ENCODE results near the gene SCCPDH. TPM values are rescaled to one million over a fixed set of nuclear protein-coding genes. Genes with fewer than 3 reads are reported as not detected.
A peak's percentile ranks its signal among the peaks of the same experiment; 100 is the strongest.
"Not testable (repeated sequence)": the region's sequence is repeated elsewhere in the genome, so short reads cannot be mapped to it uniquely, and the experiment has no call there.

The SCCPDH gene
- total RNA-seq, 1 experiment from 2014 or later = 88.0 TPM

GRCh38 chr1:246729040-246729439 is 4.8 kb downstream of the SCCPDH start:
- in situ Hi-C loops (cut with HindIII; ENCODE audit: low pct_unique_long_range_greater_than_20kb, low sequenced_read_pairs); DNase-seq (ENCODE audit: low read depth, low spot score): not testable (repeated sequence)

- no peak for DNase-seq (ENCODE audit: low read depth, low spot score)
- in situ Hi-C loops (cut with HindIII; ENCODE audit: low pct_unique_long_range_greater_than_20kb, low sequenced_read_pairs) = no loop called here
Observed at GRCh38 chr1:246730839-246731238, 6.6 kb downstream of the SCCPDH start.

- in situ Hi-C loops (cut with HindIII; ENCODE audit: low pct_unique_long_range_greater_than_20kb, low sequenced_read_pairs); DNase-seq (ENCODE audit: low read depth, low spot score): not testable (repeated sequence)
Observed at GRCh38 chr1:246731873-246732272, 7.7 kb downstream of the SCCPDH start.

GRCh38 chr1:246733704-246734103 is 9.5 kb downstream of the SCCPDH start:
- in situ Hi-C loops (cut with HindIII; ENCODE audit: low pct_unique_long_range_greater_than_20kb, low sequenced_read_pairs) = no loop called here
- no peak for DNase-seq (ENCODE audit: low read depth, low spot score)

GRCh38 chr1:246734866-246735265 is 10.7 kb downstream of the SCCPDH start:
- DNase-seq (ENCODE audit: low read depth, low spot score) = no peak
- in situ Hi-C loops (cut with HindIII; ENCODE audit: low pct_unique_long_range_greater_than_20kb, low sequenced_read_pairs) = no loop called here

- no peak for DNase-seq (ENCODE audit: low read depth, low spot score)
- in situ Hi-C loops (cut with HindIII; ENCODE audit: low pct_unique_long_range_greater_than_20kb, low sequenced_read_pairs) = no loop called here
Observed at GRCh38 chr1:246735735-246736134, 11.5 kb downstream of the SCCPDH start.

- no peak for DNase-seq (ENCODE audit: low read depth, low spot score)
- in situ Hi-C loops (cut with HindIII; ENCODE audit: low pct_unique_long_range_greater_than_20kb, low sequenced_read_pairs) = no loop called here
Observed at GRCh38 chr1:246742396-246742795, 18.2 kb downstream of the SCCPDH start.

- DNase-seq (ENCODE audit: low read depth, low spot score); in situ Hi-C loops (cut with HindIII; ENCODE audit: low pct_unique_long_range_greater_than_20kb, low sequenced_read_pairs): not testable (repeated sequence)
Observed at GRCh38 chr1:246746155-246746554, 21.9 kb downstream of the SCCPDH start.

- in situ Hi-C loops (cut with HindIII; ENCODE audit: low pct_unique_long_range_greater_than_20kb, low sequenced_read_pairs) = no loop called here
- no peak for DNase-seq (ENCODE audit: low read depth, low spot score)
Observed at GRCh38 chr1:246748006-246748405, 23.8 kb downstream of the SCCPDH start.

- DNase-seq (ENCODE audit: low read depth, low spot score) = peak; percentile 37
- in situ Hi-C loops (cut with HindIII; ENCODE audit: low pct_unique_long_range_greater_than_20kb, low sequenced_read_pairs) = no loop called here
Observed at GRCh38 chr1:246748867-246749266, 24.7 kb downstream of the SCCPDH start.

- in situ Hi-C loops (cut with HindIII; ENCODE audit: low pct_unique_long_range_greater_than_20kb, low sequenced_read_pairs) = no loop called here
Observed at GRCh38 chr1:246750752-246751151, 26.5 kb downstream of the SCCPDH start.

GRCh38 chr1:246753670-246754535 is 29.7 kb downstream of the SCCPDH start:
- in situ Hi-C loops (cut with HindIII; ENCODE audit: low pct_unique_long_range_greater_than_20kb, low sequenced_read_pairs) = no loop called here
- peak; percentile 75 for DNase-seq (ENCODE audit: low read depth, low spot score)

More at GRCh38 chr1:246750752-246751151, 26.5 kb downstream of the SCCPDH start:
- DNase-seq (ENCODE audit: low read depth, low spot score) = no peak

- in situ Hi-C loops (cut with HindIII; ENCODE audit: low pct_unique_long_range_greater_than_20kb, low sequenced_read_pairs) = no loop called here
- no peak for DNase-seq (ENCODE audit: low read depth, low spot score)
Observed at GRCh38 chr1:246755419-246755818, 31.2 kb downstream of the SCCPDH start.

GRCh38 chr1:246760422-246761347 is 36.5 kb downstream of the SCCPDH start:
- in situ Hi-C loops (cut with HindIII; ENCODE audit: low pct_unique_long_range_greater_than_20kb, low sequenced_read_pairs) = no loop called here
- DNase-seq (ENCODE audit: low read depth, low spot score) = no peak

- in situ Hi-C loops (cut with HindIII; ENCODE audit: low pct_unique_long_range_greater_than_20kb, low sequenced_read_pairs) = no loop called here
- no peak for DNase-seq (ENCODE audit: low read depth, low spot score)
Observed at GRCh38 chr1:246761396-246761795, 37.2 kb downstream of the SCCPDH start.

GRCh38 chr1:246765521-246765920 is 41.3 kb downstream of the SCCPDH start:
- in situ Hi-C loops (cut with HindIII; ENCODE audit: low pct_unique_long_range_greater_than_20kb, low sequenced_read_pairs) = no loop called here
- no peak for DNase-seq (ENCODE audit: low read depth, low spot score)

GRCh38 chr1:246768403-246769020 is 44.3 kb downstream of the SCCPDH start:
- in situ Hi-C loops (cut with HindIII; ENCODE audit: low pct_unique_long_range_greater_than_20kb, low sequenced_read_pairs) = no loop called here
- no peak for DNase-seq (ENCODE audit: low read depth, low spot score)

GRCh38 chr1:246769306-246769705 is 45.1 kb downstream of the SCCPDH start:
- in situ Hi-C loops (cut with HindIII; ENCODE audit: low pct_unique_long_range_greater_than_20kb, low sequenced_read_pairs) = no loop called here
- DNase-seq (ENCODE audit: low read depth, low spot score) = no peak
